ENCODE results near the gene RNASE13.

The RNASE13 gene, protein sequence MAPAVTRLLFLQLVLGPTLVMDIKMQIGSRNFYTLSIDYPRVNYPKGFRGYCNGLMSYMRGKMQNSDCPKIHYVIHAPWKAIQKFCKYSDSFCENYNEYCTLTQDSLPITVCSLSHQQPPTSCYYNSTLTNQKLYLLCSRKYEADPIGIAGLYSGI

DNA sequence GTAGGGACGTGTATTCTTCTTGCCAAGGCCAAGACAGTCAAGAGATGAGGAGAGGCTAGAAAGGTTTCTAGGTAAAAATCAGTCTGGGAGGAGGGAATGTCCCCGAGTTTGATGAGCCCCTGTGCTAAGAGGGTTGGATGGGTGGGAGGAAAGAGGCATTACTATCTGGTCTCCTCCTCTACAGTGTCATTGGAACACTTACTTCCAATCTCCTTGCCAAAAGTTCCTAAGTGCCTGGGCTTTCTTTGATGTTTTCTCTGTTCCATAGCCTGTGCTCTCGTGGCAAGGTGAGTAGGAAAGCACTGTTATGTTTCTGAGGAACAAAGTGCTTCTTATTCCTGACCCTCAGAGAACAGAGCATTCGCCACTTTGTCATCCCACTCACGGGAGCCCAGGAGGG lies at the start of gene RNASE13:
TSS of gene RNASE13 (minus strand) at position 101 of the 400 bp plus-strand sequence. CDS start 519 bp downstream, outside the sequence.
- DNase-seq (ENCODE audit: low read depth), result no peak

DNA sequence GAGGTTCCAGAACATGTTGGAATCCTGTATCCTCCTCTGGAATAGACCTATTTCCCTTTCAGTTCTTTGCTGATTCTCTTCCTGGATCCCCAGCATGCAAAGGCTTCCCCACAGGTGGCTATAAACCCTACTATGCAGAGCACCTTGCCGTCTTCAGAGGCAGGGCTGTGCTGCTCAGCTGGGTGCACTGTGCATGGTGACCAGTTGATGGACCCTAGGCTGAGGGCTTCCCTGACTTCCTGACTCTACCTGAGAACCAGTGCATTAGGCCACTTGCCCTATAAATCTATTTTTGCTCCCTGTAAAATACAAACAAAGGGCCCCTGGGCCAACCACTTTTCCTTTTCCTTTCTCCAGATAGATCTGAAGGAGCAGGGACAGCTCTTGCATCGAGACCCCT lies 49.8 kb upstream of the RNASE13 start:
- DNase-seq (ENCODE audit: low read depth), result no peak

DNA sequence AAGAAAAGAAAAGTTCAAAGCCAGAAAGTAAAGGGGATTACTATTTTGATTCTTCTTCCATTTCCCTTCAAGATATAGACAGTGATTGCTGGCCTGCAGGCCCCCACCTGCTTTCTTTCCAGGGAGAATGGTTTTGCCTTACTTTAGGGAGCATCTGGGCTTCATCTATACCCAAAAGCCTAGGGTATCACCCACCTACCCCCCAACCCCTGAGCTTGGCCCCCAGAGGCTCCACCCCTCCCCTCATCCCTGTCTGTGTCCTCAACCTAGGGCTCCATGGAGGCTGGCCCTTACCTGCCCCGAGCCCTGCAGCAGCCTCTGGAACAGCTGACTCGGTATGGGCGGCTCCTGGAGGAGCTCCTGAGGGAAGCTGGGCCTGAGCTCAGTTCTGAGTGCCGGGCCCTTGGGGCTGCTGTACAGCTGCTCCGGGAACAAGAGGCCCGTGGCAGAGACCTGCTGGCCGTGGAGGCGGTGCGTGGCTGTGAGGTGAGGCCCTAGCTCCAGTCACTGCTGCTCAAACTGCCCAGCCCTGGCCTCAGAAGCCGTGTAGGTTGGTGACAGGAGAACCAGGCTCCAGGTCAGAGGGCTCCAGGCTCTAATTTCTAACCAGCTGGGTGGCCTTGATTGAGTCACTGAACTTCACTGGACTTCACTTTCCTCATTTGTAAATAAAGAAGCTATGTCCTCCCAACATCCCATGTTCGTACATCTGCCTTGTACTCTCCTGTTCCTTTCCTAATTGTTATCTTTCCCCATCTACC lies 49.1 kb upstream of the RNASE13 start:
- no peak for DNase-seq (ENCODE audit: low read depth)

DNA sequence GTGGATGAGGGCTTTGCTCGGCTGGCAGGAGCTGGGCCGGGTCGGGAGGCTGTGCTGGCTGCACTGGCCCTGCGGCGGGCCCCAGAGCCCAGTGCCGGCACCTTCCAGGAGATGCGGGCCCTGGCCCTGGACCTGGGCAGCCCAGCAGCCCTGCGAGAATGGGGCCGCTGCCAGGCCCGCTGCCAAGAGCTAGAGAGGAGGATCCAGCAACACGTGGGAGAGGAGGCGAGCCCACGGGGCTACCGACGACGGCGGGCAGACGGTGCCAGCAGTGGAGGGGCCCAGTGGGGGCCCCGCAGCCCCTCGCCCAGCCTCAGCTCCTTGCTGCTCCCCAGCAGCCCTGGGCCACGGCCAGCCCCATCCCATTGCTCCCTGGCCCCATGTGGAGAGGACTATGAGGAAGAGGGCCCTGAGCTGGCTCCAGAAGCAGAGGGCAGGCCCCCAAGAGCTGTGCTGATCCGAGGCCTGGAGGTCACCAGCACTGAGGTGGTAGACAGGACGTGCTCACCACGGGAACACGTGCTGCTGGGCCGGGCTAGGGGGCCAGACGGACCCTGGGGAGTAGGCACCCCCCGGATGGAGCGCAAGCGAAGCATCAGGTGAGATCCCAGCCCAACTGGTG lies 47.0 kb upstream of the RNASE13 start:
- DNase-seq (ENCODE audit: low read depth), result no peak

DNA sequence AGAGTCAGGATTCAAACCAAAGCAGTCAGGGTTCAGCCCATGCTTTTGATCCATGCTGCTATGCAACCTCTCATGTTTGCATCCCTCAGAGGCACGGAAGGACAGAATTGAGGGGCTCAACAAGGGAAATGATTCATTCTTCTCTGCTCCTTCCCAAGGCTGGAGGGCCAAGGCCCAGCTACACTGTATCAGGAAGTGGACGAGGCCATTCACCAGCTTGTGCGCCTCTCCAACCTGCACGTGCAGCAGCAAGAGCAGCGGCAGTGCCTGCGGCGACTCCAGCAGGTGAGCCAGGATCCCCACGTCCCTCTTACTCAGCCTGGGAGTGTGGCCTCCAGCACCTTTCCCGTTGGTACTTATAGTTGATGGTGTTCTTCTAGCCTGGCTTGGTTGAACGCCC lies 44.1 kb upstream of the RNASE13 start:
- DNase-seq (ENCODE audit: low read depth), result no peak

DNA sequence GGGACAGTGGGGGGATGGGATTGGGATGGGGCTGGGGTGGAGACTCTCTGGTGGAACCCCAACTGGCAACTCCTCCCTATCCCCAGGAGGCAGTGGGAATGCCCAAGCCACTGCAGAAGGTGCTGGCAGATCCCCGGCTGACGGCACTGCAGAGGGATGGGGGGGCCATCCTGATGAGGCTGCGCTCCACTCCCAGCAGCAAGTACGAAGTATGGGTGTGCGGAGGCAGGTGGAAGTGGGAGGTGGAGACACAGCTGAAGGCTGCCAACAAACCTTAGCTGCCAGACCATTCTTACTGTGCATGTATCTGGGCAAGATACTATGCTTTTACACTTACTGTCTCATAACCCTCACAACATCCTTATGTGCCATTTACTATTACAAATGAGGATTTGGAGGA lies 43.7 kb upstream of the RNASE13 start:
- DNase-seq (ENCODE audit: low read depth), result no peak

DNA sequence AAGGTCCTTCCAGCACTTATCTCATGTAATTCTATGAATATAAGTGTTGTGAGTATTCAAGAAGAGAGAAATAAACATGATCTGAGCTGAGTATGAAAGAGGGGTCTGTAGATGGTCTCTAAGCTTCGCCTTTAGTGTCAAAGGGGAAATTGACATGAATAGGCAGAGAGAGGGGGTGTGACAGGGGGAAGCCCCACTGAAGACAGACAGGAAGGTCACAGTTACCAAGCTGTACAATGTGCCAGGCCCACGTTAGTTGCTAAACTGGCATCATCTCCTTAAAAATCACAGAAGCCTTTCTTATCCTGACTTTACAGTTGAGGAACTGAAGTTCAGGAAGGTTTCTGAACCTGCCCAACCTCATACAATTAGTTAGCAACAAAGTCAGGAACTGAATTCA lies 43.1 kb upstream of the RNASE13 start:
- no peak for DNase-seq (ENCODE audit: low read depth)

DNA sequence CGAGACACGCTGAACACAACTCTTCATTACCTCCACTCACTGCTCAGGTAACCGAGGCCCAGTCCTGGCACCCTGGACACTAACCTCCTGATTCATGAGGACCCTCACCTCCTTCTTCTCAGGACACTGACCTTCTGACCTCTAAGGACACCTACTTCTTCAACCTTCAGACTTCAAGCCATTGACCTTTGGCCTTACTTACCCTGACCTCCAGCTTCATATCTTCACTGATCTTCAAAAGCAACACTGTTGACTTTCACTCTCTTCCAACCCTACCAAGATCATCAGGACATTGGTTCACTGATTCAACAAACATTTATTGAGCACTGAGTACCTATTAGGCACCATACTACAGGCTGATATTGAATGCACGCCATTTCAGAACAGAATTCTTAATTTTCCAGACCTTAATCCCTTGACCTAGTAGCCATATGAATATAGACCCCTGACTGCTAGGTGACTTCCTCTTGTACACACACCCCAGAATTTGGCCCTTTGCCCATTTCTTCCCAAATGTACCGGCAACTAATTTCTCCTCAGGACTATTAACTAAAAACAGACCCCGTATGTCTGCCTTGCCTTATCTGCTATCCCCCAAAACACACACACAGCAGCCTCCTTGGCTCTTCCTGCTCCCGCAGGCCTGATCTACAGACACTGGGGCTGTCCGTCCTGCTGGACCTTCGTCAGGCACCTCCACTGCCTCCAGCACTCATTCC lies 41.3 kb upstream of the RNASE13 start:
- DNase-seq (ENCODE audit: low read depth), result no peak

DNA sequence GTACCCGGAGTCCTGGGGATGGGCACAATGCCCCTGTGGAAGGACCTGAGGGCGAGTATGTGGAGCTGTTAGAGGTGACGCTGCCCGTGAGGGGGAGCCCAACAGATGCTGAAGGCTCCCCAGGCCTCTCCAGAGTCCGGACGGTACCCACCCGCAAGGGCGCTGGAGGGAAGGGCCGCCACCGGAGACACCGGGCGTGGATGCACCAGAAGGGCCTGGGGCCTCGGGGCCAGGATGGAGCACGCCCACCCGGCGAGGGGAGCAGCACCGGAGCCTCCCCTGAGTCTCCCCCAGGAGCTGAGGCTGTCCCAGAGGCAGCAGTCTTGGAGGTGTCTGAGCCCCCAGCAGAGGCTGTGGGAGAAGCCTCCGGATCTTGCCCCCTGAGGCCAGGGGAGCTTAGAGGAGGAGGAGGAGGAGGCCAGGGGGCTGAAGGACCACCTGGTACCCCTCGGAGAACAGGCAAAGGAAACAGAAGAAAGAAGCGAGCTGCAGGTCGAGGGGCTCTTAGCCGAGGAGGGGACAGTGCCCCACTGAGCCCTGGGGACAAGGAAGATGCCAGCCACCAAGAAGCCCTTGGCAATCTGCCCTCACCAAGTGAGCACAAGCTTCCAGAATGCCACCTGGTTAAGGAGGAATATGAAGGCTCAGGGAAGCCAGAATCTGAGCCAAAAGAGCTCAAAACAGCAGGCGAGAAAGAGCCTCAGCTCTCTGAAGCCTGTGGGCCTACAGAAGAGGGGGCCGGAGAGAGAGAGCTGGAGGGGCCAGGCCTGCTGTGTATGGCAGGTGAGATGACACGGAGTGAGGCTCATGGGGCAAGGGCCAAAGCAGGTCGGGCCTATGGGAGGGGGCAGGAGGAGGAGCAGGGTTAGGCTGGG lies 40.0 kb upstream of the RNASE13 start:
- DNase-seq (ENCODE audit: low read depth), result no peak

DNA sequence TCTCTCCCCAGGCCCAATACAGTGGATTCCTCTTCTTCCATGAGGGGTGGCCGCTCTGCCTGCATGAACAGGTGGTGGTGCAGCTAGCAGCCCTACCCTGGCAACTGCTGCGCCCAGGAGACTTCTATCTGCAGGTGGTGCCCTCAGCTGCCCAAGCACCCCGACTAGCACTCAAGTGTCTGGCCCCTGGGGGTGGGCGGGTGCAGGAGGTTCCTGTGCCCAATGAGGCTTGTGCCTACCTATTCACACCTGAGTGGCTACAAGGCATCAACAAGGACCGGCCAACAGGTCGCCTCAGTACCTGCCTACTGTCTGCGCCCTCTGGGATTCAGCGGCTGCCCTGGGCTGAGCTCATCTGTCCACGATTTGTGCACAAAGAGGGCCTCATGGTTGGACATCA lies 39.3 kb upstream of the RNASE13 start:
- DNase-seq (ENCODE audit: low read depth), result no peak

DNA sequence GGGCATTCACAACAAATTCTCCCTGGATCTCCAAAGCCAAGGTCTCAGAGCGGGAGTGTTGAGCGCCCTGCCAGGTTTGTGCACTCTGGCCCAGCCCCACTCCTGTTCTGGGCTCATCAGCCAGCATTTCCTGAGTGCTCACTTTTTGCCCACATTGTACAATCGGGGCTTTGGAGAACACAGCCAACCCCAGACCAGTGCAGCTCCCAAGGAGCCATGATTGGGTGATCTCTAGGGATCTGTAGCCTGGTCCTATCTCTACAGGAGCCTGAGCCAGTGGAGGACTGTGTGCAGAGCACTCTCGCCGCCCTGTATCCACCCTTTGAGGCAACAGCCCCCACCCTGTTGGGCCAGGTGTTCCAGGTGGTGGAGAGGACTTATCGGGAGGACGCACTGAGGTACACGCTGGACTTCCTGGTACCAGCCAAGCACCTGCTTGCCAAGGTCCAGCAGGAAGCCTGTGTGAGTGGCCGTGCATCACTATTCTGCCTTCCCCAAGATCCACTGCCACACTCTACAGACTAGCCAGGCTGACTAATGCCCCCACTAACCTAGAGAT lies 38.3 kb upstream of the RNASE13 start:
- no peak for DNase-seq (ENCODE audit: low read depth)

DNA sequence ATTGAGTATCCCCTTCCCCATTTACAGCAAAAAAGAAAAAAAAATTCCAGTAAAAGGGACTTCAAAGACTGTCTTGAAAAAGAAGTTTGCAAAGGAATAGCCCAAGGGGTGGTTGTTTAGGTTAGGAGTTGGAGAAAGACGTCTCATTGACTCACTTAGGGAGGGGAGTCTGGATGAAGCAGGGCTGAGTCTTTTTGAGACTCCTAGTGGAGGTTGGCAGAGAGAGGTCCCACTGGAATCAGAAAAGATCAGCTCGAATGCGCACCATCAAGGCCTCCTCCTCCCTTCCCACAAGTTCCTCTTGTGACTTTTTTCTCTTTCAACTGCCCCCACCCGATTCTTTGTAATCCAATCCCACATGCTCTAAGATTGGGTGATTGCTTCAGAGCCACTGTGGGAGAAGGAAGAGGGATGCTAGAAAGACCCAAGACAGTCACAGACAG lies 37.4 kb upstream of the RNASE13 start:
- no peak for DNase-seq (ENCODE audit: low read depth)

DNA sequence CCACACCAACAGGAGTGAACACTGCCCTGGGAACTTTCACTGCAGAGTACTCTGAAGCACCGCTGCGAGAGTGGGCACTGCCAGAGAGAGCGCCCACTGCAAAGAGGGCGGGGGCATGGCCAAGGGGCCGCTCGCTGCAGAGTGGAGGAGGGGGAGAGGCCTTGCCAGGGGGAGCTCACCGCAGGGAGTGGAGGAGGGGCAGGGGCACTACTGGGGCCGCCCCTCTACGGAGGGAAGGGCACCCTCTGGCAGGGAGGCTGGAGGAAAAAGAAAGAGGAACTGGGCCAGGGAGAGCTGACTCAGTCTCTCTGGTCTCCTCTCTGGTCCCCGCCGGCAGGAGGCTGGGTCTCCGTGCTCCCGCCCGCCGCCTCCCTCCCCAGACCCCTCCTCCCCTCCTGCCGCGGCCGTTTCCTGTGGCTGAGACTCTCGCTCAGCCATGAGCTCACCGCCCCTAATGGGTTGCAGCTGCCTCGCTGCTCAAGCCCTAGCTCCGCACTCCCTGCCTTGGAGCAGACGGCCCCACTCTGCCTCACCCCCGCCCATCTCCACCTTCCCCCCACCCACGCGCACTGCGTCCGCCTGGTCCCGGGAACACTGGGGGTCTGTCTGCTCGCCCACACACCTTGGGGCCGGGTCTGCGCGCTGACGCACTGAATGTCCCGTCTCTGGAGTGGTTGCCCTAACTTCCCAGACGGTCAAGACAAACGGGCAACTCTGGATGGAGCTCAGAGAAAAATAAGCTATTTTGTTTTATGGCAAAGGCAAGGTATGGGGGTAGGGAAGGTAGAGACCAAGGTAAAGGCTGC lies 36.8 kb upstream of the RNASE13 start:
- DNase-seq (ENCODE audit: low read depth), result no peak

DNA sequence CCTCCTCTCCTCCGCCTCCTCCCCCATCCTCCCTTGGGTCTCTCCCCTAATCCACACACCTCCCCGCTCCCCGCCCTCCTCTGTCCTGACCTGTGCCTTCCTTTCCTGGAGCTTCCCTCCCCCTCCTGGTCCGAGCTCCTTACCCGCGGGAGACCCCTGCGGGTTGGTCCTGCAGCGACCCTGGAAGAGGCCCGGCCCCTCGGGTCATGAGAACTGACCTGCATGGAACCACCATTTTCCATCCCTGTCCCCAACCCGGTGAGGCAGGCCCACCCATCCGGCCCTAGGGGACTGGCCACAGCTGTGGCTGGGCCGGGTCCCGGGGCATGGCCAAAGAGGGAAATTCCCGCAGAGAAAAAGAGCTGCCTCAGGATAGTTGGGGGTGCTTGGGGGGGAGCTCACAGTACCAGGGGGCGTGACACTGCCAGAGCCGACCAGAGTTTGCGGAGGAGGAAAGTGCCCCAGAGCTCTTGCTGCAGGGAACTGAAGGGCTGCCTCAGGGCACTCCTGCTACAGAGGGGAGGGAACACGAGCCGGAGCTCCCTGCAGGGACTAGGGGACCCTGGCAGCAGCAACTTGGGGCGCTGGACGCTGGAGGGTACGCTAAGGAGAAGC lies 36.1 kb upstream of the RNASE13 start:
- no peak for DNase-seq (ENCODE audit: low read depth)

DNA sequence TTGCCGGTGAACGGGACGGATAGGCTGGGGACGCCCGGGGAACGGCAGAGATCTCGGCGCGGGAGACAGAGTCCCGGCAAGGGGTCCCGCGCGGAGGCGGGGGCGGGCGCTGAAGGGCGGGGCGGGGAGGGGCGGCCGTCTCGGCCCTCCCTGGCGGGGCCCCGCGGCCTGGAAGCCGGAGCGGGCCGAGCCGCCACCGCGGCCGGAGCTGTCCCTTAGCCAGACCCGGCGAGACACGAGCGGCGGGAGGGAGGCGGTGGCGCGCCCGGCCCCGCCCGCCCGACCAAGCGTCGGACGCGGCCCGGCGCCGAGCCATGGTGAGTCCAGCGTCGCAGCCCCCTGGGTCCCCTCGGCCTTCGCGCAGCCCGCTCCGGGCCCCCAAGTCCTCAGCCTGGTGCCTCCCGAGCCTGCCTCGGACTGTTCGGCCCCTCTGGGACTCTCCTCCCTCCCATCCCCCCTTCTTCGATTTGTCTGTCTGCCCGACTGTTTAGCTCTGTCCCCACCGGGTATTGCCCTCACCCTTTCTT lies 35.5 kb upstream of the RNASE13 start, which contains the start of gene ARHGEF40:
TSS of gene ARHGEF40 (plus strand) at position 222 of the 527 bp plus-strand sequence. CDS start at position 315, 93 bp downstream.
- no peak for DNase-seq (ENCODE audit: low read depth)

DNA sequence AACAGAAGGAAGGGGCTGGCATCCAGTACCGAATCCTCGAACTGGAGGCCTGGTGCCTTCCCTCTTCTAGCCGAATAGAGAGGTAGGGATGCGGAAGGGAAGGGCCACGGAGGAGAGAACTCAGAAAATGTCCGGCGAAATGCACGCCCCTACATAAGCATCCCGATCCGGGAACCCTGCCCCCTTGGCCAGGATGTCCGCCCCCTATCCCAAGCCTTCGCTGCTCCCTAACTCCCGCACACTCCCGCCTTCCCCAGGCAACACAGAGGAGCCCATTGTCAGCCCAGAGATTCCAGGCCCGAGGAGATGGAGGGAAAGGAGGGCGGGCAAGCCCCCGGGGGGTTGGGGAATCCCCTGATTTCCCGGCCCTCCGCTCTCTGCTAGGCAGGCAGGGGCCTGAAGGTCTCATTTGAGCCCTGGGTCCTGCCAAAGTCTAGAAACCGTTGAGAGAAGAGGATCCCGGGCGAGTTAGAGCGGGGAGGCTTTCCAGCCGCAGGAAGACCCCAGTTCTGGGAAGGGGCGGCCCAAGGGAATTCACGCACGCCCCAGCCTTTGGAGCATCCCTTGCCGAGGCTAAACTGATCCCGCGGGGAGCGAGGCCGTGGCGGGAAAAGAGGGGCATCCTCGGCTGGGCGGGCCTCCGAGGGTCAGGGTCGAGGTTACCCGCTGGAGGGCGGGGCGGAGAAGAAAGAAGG lies 34.9 kb upstream of the RNASE13 start:
- no peak for DNase-seq (ENCODE audit: low read depth)

DNA sequence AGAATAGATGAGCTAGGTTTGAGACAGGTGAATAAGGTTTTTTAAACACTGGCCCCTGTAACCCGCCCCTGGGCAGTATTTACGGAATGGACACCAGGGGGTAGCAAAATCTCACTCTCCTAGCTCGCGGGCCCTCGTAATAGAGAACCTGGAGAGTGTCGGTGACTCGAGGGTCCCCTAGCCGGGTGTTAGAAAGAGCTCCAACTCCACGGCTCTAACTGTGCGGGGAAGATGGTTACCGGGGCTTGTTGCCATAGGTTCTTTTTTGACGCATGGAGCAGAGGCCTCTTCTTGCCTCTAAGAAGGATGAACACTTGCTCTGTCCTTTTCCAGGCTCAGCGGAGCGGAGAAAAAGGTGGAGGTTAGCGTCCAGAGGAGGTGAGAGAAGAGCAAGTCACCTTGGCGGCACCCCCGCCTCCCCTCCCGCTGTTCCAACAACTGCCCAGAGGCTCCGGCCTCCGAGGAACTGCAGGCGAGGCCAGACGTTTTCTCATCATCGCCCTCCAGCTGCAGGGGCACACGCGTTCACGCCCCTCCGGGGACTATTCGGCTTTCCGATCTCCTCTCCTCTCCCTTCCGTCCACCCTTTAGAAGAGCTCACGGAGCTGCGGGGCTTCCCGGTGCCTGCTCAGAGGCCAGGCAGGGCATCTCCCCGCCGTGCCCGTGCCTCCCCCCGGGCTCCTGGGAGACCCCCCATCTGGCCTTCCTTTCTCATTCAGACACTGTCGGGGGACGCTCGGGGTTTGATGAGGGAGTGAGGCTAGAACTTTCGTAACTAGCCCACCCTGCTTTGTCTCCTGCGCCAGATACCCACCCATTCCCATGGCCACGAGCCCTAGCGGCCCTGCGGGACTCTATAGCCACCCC lies 34.1 kb upstream of the RNASE13 start:
- DNase-seq (ENCODE audit: low read depth), result no peak

DNA sequence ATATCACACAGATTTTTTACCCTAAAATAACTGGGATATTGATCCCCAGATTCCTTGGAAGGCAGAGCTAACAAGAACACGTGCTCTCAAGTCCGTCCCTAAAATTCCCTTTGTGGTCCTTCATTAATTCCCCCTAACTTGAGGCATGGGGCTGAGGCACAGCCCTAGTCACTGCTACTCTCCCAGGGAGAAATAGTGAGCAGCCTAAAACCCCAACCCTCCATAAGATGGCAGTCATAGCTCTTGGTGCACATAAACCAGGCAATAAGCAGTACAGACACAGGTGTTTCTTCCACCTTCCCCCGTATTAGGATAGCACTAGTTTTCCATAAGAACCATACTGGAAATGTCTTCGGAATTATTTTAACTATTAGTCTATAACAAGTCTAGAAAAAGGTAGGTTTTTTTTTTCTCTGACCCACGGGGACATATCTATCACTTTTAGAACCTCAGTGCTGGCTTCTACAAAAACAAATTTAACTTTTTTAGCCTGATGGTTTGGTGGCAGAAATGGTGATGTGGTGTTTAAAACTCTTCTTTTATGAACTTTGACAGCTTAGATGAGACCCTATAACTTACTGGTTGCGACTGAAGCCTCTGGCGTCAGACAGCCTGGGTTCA lies 32.4 kb upstream of the RNASE13 start:
- no peak for DNase-seq (ENCODE audit: low read depth)
